Measurements from ENCODE around the gene DNLZ. TPM values are rescaled to one million over a fixed set of nuclear protein-coding genes. Genes with fewer than 3 reads are reported as not detected.

The DNLZ gene
- total and polyA plus RNA-seq, 4 donors, result 2.0 to 7.1 (median 4.5) TPM

DNA sequence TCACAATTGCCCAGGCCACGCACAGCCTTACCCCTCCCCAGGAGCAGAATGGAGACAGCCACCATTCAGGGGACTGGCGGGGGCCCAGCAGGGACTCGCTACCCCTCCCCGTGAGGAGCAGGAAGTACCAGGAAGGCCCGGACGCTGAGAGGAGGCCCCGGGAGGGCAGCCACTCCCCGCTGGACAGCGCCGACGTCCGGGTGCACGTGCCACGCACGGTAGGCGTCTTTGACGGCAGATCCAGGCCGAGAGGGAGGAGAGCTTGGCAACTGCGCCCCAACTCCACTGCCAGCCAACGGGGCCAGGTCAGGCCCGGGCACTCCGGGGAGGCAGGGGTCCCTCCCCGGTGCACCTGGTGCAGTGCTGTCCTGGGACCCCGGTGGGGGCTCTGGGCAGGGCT is 14.0 kb downstream of the DNLZ start:
- Histone ChIP-seq H3K27ac (ENCODE audit: low read depth in 1 of 2, low read length in 2 of 2) (no peak overlapping the region), H3K4me1 (ENCODE audit: control insufficient read depth in 4 of 4, insufficient read depth in 4 of 4, low read length in 3 of 4) (peaks cover 0 to 7% (median 0%) of the 10 kb centered on the region in 4 donors), H3K9ac (ENCODE audit: low read depth in 1 of 2, low read length in 2 of 2) (no peak overlapping the region), H3K36me3 (ENCODE audit: control insufficient read depth in 4 of 4, insufficient read depth in 3 of 4, low read depth in 1 of 4, low read length in 3 of 4) (no peaks in the 10 kb centered on the region), H3K4me3 (ENCODE audit: low read depth in 1 of 3, low read length in 3 of 3) (no peak overlapping the region), H3K27me3 (ENCODE audit: control insufficient read depth in 4 of 4, insufficient read depth in 4 of 4, low read length in 3 of 4) (no peaks in the 10 kb centered on the region), H3K9me3 (ENCODE audit: control insufficient read depth in 4 of 4, low read length in 3 of 4) (no peaks in the 10 kb centered on the region)
- WGBS, result 93% methylated on average over 24 of the region's 24 CpGs
- DNase-seq (ENCODE audit: low spot score), result no peak
- TF ChIP-seq JUND (IDR thresholded peaks at IDR 0.05) (no peak), FOXA1 (IDR thresholded peaks at IDR 0.05) (no peak), MAX (IDR thresholded peaks at IDR 0.05) (no peak), HNF4A (conservative IDR thresholded peaks at IDR 0.05) (no peak), HNF4G (IDR thresholded peaks at IDR 0.05) (no peak), ZBTB33 (IDR thresholded peaks at IDR 0.05) (no peak)
- TF ChIP-seq, protein P1, sequence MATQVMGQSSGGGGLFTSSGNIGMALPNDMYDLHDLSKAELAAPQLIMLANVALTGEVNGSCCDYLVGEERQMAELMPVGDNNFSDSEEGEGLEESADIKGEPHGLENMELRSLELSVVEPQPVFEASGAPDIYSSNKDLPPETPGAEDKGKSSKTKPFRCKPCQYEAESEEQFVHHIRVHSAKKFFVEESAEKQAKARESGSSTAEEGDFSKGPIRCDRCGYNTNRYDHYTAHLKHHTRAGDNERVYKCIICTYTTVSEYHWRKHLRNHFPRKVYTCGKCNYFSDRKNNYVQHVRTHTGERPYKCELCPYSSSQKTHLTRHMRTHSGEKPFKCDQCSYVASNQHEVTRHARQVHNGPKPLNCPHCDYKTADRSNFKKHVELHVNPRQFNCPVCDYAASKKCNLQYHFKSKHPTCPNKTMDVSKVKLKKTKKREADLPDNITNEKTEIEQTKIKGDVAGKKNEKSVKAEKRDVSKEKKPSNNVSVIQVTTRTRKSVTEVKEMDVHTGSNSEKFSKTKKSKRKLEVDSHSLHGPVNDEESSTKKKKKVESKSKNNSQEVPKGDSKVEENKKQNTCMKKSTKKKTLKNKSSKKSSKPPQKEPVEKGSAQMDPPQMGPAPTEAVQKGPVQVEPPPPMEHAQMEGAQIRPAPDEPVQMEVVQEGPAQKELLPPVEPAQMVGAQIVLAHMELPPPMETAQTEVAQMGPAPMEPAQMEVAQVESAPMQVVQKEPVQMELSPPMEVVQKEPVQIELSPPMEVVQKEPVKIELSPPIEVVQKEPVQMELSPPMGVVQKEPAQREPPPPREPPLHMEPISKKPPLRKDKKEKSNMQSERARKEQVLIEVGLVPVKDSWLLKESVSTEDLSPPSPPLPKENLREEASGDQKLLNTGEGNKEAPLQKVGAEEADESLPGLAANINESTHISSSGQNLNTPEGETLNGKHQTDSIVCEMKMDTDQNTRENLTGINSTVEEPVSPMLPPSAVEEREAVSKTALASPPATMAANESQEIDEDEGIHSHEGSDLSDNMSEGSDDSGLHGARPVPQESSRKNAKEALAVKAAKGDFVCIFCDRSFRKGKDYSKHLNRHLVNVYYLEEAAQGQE (IDR thresholded peaks at IDR 0.05), result no peak
- TF ChIP-seq, protein P2, sequence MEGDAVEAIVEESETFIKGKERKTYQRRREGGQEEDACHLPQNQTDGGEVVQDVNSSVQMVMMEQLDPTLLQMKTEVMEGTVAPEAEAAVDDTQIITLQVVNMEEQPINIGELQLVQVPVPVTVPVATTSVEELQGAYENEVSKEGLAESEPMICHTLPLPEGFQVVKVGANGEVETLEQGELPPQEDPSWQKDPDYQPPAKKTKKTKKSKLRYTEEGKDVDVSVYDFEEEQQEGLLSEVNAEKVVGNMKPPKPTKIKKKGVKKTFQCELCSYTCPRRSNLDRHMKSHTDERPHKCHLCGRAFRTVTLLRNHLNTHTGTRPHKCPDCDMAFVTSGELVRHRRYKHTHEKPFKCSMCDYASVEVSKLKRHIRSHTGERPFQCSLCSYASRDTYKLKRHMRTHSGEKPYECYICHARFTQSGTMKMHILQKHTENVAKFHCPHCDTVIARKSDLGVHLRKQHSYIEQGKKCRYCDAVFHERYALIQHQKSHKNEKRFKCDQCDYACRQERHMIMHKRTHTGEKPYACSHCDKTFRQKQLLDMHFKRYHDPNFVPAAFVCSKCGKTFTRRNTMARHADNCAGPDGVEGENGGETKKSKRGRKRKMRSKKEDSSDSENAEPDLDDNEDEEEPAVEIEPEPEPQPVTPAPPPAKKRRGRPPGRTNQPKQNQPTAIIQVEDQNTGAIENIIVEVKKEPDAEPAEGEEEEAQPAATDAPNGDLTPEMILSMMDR (IDR thresholded peaks at IDR 0.05; ENCODE audit: low read depth, low read length, missing input control), result no peak

DNA sequence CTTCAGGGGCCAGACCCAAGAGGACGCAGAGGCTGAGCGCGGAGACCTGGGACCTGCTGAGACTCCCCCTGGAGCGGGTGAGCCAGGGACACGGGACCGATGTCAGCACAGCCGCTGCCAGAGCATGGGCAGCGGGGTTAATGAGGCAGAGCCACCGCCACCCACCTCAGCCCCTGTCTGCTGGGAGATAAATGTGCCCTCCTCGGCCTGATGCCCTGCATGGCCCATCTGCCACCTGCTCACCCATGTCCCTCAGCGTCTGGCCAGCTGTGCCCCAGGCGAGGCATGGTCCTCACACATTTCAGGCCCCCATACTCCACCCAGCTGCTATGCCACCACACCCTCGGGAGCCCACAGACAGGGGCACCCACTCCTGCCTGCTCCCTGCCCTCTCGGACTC is 14.9 kb downstream of the DNLZ start:
- DNase-seq (ENCODE audit: low spot score), result no peak
- no peak overlapping the region for H3K27ac ChIP-seq (ENCODE audit: low read depth in 1 of 2, low read length in 2 of 2)
- no peaks in the 10 kb centered on the region for H3K27me3 ChIP-seq (ENCODE audit: control insufficient read depth in 4 of 4, insufficient read depth in 4 of 4, low read length in 3 of 4)
- peaks cover 0 to 7% (median 0%) of the 10 kb centered on the region in 4 donors for H3K4me1 ChIP-seq (ENCODE audit: control insufficient read depth in 4 of 4, insufficient read depth in 4 of 4, low read length in 3 of 4)
- H3K36me3 ChIP-seq (ENCODE audit: control insufficient read depth in 4 of 4, insufficient read depth in 3 of 4, low read depth in 1 of 4, low read length in 3 of 4), result no peaks in the 10 kb centered on the region
- 94% methylated on average over 14 of the region's 14 CpGs for WGBS
- no peak overlapping the region for H3K9ac ChIP-seq (ENCODE audit: low read depth in 1 of 2, low read length in 2 of 2)
- no peaks in the 10 kb centered on the region for H3K9me3 ChIP-seq (ENCODE audit: control insufficient read depth in 4 of 4, low read length in 3 of 4)
- TF ChIP-seq HNF4G (IDR thresholded peaks at IDR 0.05), result no peak
- TF ChIP-seq, protein P2 (IDR thresholded peaks at IDR 0.05; ENCODE audit: low read depth, low read length, missing input control), result no peak
- TF ChIP-seq RXRA (IDR thresholded peaks at IDR 0.05), result no peak
- no peak overlapping the region for H3K4me3 ChIP-seq (ENCODE audit: low read depth in 1 of 3, low read length in 3 of 3)
